IPS-18c (cell line): ENCODE measurements around the gene PAWR.

ENCODE experiments used
- H3K4me3 ChIP-seq: 2 replicates; pipeline ENCODE4 v1.7.0; 2013; ENCODE audit warnings: low read depth, mild to moderate bottlenecking, low read length, moderate library complexity; ENCODE audit not compliant: insufficient read depth
- H3K9me3 ChIP-seq: one replicate; pipeline ENCODE4 v1.6.1; 2013; ENCODE audit warnings: mild to moderate bottlenecking, low read length, moderate library complexity; ENCODE audit not compliant: control insufficient read depth, insufficient read depth

PAWR gene

GRCh38 chr12:79690638-79691510 is at the start of gene PAWR:
TSS of gene PAWR (minus strand) at chr12:79690964. CDS start at chr12:79690244, 720 bp downstream.
- Histone ChIP-seq H3K9me3 (no peaks in the 10 kb centered on the region), H3K4me3 (peak within 1 kb of the TSS; percentile 100)

- Histone ChIP-seq H3K9me3 (no peaks in the 10 kb centered on the region), H3K4me3 (no peak overlapping the region)
These were observed 47.3 kb upstream of the PAWR start for GRCh38 chr12:79737875-79738718.

- H3K9me3 ChIP-seq = no peaks in the 10 kb centered on the region
- no peak overlapping the region for H3K4me3 ChIP-seq
These were observed 41.9 kb upstream of the PAWR start for GRCh38 chr12:79732638-79733037.

GRCh38 chr12:79725987-79726386 is 35.2 kb upstream of the PAWR start:
- Histone ChIP-seq H3K9me3 (no peaks in the 10 kb centered on the region), H3K4me3 (no peak overlapping the region)

GRCh38 chr12:79717006-79717405 is 26.2 kb upstream of the PAWR start:
- Histone ChIP-seq H3K4me3 (no peak overlapping the region), H3K9me3 (no peaks in the 10 kb centered on the region)

GRCh38 chr12:79715308-79715707 is 24.5 kb upstream of the PAWR start:
- Histone ChIP-seq H3K9me3 (no peaks in the 10 kb centered on the region), H3K4me3 (no peak overlapping the region)

GRCh38 chr12:79710707-79711483 is 20.1 kb upstream of the PAWR start:
- no peaks in the 10 kb centered on the region for H3K9me3 ChIP-seq
- H3K4me3 ChIP-seq = no peak overlapping the region

GRCh38 chr12:79707830-79708229 is 17.1 kb upstream of the PAWR start:
- H3K9me3 ChIP-seq = no peaks in the 10 kb centered on the region
- no peak overlapping the region for H3K4me3 ChIP-seq

- no peaks in the 10 kb centered on the region for H3K9me3 ChIP-seq
- no peak overlapping the region for H3K4me3 ChIP-seq
These were observed 15.9 kb upstream of the PAWR start for GRCh38 chr12:79706676-79707075.

GRCh38 chr12:79706156-79706555 is 15.4 kb upstream of the PAWR start:
- Histone ChIP-seq H3K9me3 (no peaks in the 10 kb centered on the region), H3K4me3 (no peak overlapping the region)

GRCh38 chr12:79698966-79699365 is 8.2 kb upstream of the PAWR start:
- no peaks in the 10 kb centered on the region for H3K9me3 ChIP-seq
- no peak overlapping the region for H3K4me3 ChIP-seq

- Histone ChIP-seq H3K9me3 (no peaks in the 10 kb centered on the region), H3K4me3 (no peak overlapping the region)
These were observed 5.7 kb upstream of the PAWR start for GRCh38 chr12:79696416-79696815.

- Histone ChIP-seq H3K4me3 (0 out of 2 replicates have a peak overlapping the region, but pooled peaks have one; percentile 79), H3K9me3 (no peaks in the 10 kb centered on the region)
These were observed 2.3 kb upstream of the PAWR start for GRCh38 chr12:79692860-79693577.

GRCh38 chr12:79691511-79692248 is 916 bp upstream of the PAWR start:
- H3K4me3 ChIP-seq = peak overlapping the region; percentile 79
- no peaks in the 10 kb centered on the region for H3K9me3 ChIP-seq

- peak overlapping the region; percentile 100 for H3K4me3 ChIP-seq
- H3K9me3 ChIP-seq = no peaks in the 10 kb centered on the region
These were observed 574 bp downstream of the PAWR start for GRCh38 chr12:79690142-79690637.
